Ovary (tissue), 9 donors: ENCODE data around the gene KDELR1. TPM values are rescaled to one million over a fixed set of nuclear protein-coding genes. Genes with fewer than 3 reads are reported as not detected.

Experiments used
- DNase-seq, 5 donors: peaks; one replicate each; pipeline ENCODE4 v3.0.0-alpha.2; 2019 to 2020
- H3K27ac ChIP-seq, 2 donors: fragments of 200-600 bp; one replicate each; pipeline versions ENCODE4 v1.5.1 to v1.8.0; 2019 to 2022
- H3K27me3 ChIP-seq: fragments of 200-600 bp; one replicate; pipeline ENCODE4 v1.8.0; 2022
- H3K36me3 ChIP-seq: fragments of 200-600 bp; sonication (generic); one replicate; pipeline ENCODE4 v1.5.1; 2019
- H3K4me1 ChIP-seq: one replicate; pipeline ENCODE4 v1.8.1; 2013; ENCODE audit warnings: mild to moderate bottlenecking, moderate library complexity; ENCODE audit not compliant: insufficient read depth
- H3K4me3 ChIP-seq: fragments of 200-600 bp; sonication (generic); one replicate; pipeline ENCODE4 v1.5.1; 2017
- H3K9me3 ChIP-seq, 2 donors: fragments of 200-600 bp in 1 of 2; sonication (generic) in 1 of 2; one replicate each; pipeline versions ENCODE4 v1.5.1 to v1.8.1; 2013 to 2019; ENCODE audit warnings: mild to moderate bottlenecking in 1 of 2, moderate library complexity in 1 of 2
- EP300 ChIP-seq: sonication (generic); formaldehyde crosslinking; IDR thresholded peaks from one replicate; pipeline ENCODE4 v1.6.1; 2017; ENCODE audit warnings: antibody characterized with exemption
- POLR2A ChIP-seq: fragments of 450-650 bp; IDR thresholded peaks from one replicate; pipeline ENCODE4 v1.6.1; 2017; ENCODE audit warnings: antibody characterized with exemption, mild to moderate bottlenecking, moderate library complexity
- WGBS, 3 donors: extraction: QIAGEN DNeasy Blood & Tissue Kit in 1 of 3; methylation state at CpG; one replicate each; pipeline versions ENCODE4 v1.1.5 to v1.1.7; 2013 to 2017; 5-methylcytosine and 5-hydroxymethylcytosine counted together
- intact Hi-C, 4 donors: fragments of 100-400 bp; cut with DNase I; formaldehyde crosslinking; loops; one replicate each; pipeline versions ENCODE4 v1.11.0 to v1.15.1; 2022 to 2023
- polyA plus RNA-seq, 2 donors: library from polyadenylated mRNA; stranded (reverse); fragments of 200-250 nt in 1 of 2; fragments of 350-450 nt in 1 of 2; fragmentation: Illumina TruSeq in 1 of 2; extraction: RNeasy Lipid Tissue Mini Kit (QIAGEN cat#74804) in 1 of 2; gene quantifications; one replicate each; pipeline ENCODE4 v1.2.3, GENCODE V29; 2013 to 2014
- total RNA-seq, 7 donors: library from RNA; depleted of rRNA in 2 of 7; stranded (reverse); fragments of >200 nt in 2 of 7; fragmentation: NEBNext Ultra II Directional in 3 of 7; extraction: Animal tissue kit (Norgen Biotek cat#: 25700) in 3 of 7; gene quantifications; one replicate each; pipeline versions ENCODE4 v1.1.0 to v1.2.4, GENCODE V29; 2016 to 2023
- TF ChIP-seq, protein P1 (sequence below), 3 donors: fragments of 450-650 bp in 2 of 3; fragments of 200-600 bp in 1 of 3; IDR thresholded peaks; one replicate each; pipeline versions ENCODE4 v1.5.1 to v1.8.0; 2016 to 2022; ENCODE audit warnings: antibody characterized with exemption in 3 of 3, mild to moderate bottlenecking in 1 of 3
- donor health status: DM: no; HTN: no; CAD: no; lungs with moderate emphysema.
- donor health status: DM: no; HTN: no; CAD: no.
- donor health status: Bipolar disorder and iron deficiency.
- donor health status: DM: yes; HTN: yes; CAD: no.
- donor health status: DM: no; HTN: no; CAD: no.
- donor health status: DM: yes; HTN: yes; CAD: no.

KDELR1 gene
- total and polyA plus RNA-seq, 9 donors: 94.0 to 333 (median 179) TPM

- TF ChIP-seq POLR2A (no peak), EP300 (no peak)
- TF ChIP-seq, protein P1, sequence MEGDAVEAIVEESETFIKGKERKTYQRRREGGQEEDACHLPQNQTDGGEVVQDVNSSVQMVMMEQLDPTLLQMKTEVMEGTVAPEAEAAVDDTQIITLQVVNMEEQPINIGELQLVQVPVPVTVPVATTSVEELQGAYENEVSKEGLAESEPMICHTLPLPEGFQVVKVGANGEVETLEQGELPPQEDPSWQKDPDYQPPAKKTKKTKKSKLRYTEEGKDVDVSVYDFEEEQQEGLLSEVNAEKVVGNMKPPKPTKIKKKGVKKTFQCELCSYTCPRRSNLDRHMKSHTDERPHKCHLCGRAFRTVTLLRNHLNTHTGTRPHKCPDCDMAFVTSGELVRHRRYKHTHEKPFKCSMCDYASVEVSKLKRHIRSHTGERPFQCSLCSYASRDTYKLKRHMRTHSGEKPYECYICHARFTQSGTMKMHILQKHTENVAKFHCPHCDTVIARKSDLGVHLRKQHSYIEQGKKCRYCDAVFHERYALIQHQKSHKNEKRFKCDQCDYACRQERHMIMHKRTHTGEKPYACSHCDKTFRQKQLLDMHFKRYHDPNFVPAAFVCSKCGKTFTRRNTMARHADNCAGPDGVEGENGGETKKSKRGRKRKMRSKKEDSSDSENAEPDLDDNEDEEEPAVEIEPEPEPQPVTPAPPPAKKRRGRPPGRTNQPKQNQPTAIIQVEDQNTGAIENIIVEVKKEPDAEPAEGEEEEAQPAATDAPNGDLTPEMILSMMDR (IDR thresholded peaks at IDR 0.05): no peak
- H3K36me3 ChIP-seq: no peaks in the 10 kb centered on the region
- no peak for DNase-seq
- H3K4me1 ChIP-seq: no peaks in the 10 kb centered on the region
- H3K27me3 ChIP-seq: no peaks in the 10 kb centered on the region
- intact Hi-C loops: no loop called here
- WGBS, 3 donors: 78 to 82% (median 82%) methylated on average over 7 of the region's 7 CpGs
- no peaks in the 10 kb centered on the region for H3K9me3 ChIP-seq
- H3K27ac ChIP-seq: no peak overlapping the region
- no peak overlapping the region for H3K4me3 ChIP-seq
Measured at GRCh38 chr19:48417421-48417820, 26.1 kb upstream of the KDELR1 start.

DNA sequence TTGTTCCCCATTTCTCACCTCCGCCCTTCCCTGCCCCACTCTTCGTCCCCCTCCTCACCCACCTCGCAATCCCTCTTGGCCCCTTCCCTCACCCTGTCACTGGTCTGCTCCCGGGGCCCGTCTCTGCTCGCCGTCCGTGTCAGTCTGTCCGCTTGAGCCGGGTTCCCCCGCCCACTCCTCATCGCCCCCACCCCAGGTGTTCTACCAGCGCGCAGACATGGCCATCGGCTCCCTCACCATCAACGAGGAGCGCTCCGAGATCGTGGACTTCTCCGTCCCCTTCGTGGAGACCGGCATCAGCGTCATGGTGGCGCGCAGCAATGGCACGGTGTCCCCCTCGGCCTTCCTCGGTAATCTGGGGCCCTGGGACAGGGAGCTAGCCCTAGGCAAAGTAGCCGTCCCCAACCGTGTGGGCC is 24.5 kb upstream of the KDELR1 start:
- intact Hi-C loops: no loop called here
- no peak for TF ChIP-seq POLR2A
- TF ChIP-seq, protein P1 (IDR thresholded peaks at IDR 0.05): no peak
- no peak for TF ChIP-seq EP300
- Histone ChIP-seq H3K4me3 (no peak overlapping the region), H3K9me3 (no peaks in the 10 kb centered on the region), H3K36me3 (no peaks in the 10 kb centered on the region), H3K4me1 (no peaks in the 10 kb centered on the region), H3K27ac (no peak overlapping the region), H3K27me3 (no peaks in the 10 kb centered on the region)
- no peak for DNase-seq
- 54 to 66% (median 65%) methylated on average over 30 of the region's 30 CpGs for WGBS, 3 donors

DNA sequence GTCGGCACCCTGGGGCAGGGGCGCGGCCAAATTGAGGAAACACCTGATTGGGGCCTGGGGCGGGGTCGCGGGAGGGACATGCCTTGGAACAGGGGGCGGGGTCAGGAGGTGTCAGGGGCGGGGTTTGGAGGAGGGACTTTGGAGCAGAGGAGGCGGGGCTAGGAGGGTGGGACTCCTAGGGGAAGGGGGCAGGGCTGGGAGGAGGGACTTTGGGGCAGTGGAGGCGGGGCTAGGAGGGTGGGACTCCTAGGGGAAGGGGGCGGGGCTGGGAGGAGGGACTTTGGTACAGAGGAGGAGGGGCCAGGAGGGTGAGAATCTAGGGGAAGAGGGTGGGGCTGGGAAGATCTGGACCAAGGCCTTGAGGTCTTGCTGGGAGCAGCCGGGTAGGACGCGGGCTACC is 24.0 kb upstream of the KDELR1 start:
- peak in 3 of 5 donors; percentile 28 to 51 (median 38) for DNase-seq
- H3K4me1 ChIP-seq: no peaks in the 10 kb centered on the region
- H3K9me3 ChIP-seq: no peaks in the 10 kb centered on the region
- H3K27ac ChIP-seq: no peak overlapping the region
- no peaks in the 10 kb centered on the region for H3K36me3 ChIP-seq
- no peak overlapping the region for H3K4me3 ChIP-seq
- H3K27me3 ChIP-seq: no peaks in the 10 kb centered on the region
- WGBS, 3 donors: 36 to 40% (median 36%) methylated on average over 14 of the region's 14 CpGs
- TF ChIP-seq EP300 (no peak), POLR2A (no peak)
- TF ChIP-seq, protein P1 (IDR thresholded peaks at IDR 0.05): no peak
- intact Hi-C loops: no loop called here

DNA sequence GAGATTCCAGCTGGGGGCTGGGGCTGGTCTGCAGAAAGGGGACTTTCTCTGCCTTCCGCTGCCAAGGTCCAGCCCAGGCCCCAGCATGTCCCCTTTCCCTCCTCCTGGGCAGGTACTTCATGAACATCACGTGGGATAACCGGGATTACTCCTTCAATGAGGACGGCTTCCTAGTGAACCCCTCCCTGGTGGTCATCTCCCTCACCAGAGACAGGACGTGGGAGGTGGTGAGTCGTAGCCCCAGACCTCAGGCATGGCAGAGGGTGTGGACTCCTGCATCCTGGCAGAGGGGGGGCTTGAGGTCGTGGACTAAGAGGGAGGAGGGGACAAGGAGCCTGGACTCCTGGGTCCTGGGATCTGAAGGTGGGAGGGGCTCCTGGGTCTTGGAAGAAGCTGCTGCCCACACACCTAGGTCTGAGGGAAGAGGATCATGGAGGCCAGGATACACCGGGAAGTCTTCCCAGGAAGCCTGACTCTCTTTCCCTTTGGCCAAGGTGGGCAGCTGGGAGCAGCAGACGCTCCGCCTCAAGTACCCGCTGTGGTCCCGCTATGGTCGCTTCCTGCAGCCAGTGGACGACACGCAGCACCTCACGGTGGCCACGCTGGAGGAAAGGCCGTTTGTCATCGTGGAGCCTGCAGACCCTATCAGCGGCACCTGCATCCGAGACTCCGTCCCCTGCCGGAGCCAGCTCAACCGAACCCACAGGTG is 22.7 kb upstream of the KDELR1 start:
- intact Hi-C loops: no loop called here
- DNase-seq: no peak
- H3K4me1 ChIP-seq: no peaks in the 10 kb centered on the region
- TF ChIP-seq, protein P1 (IDR thresholded peaks at IDR 0.05): no peak
- TF ChIP-seq POLR2A (no peak), EP300 (no peak)
- H3K27me3 ChIP-seq: no peaks in the 10 kb centered on the region
- no peaks in the 10 kb centered on the region for H3K9me3 ChIP-seq
- no peak overlapping the region for H3K4me3 ChIP-seq
- 65 to 68% (median 65%) methylated on average over 24 of the region's 24 CpGs for WGBS, 3 donors
- no peaks in the 10 kb centered on the region for H3K36me3 ChIP-seq
- no peak overlapping the region for H3K27ac ChIP-seq
